ENCODE results near the gene RBKS.
"Not testable (repeated sequence)": the region's sequence is repeated elsewhere in the genome, so short reads cannot be mapped to it uniquely, and the experiment has no call there.

Gene RBKS

DNA sequence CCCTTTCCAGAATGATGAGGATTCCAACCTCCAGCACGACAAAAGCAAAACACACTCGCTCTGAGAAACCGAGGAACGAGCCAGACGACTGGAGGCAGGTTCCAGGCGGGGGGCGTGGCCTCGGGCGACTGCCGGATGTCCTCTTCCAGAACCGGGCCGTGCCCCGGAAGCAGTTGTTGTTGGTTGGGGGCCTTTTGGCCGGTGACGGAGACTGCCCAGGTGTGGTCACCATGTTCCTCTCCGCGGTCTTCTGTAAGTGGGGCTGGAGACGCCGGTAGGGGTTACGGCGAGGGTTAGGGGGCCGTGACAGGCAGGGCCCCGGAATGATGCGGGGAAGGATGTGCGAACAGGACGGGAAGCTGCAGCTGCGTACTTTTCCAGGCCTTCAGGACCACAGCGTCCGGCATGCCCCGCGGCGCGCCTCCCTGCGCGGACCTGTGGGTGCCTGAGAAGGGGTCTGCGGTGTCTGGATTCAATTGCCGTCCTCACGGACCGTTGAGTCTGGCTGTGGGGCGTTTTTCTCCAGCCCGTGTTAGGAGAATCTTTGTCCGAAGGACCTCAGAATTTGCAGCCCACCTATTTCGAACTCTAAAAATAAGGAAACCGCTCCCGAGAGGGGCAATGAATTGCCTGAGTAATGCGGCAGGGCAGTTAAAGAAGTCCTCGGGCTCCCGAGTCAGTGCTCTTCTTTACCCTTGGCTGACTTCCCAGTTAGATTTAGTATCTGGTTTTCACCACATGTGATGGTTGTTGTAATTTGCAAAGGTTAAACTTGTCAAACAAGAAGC, 118.4 kb downstream of the RBKS start, which contains the start of gene MRPL33:
Gene MRPL33, plus strand, starts transcription at position 172 of the 788 bp plus-strand sequence. Its CDS starts 59 bp downstream, at position 231.
- peak within 1 kb of the TSS; percentile 99 for H3K4me3 ChIP-seq (ENCODE audit: low read depth, low read length)
- TF ChIP-seq, protein P1, sequence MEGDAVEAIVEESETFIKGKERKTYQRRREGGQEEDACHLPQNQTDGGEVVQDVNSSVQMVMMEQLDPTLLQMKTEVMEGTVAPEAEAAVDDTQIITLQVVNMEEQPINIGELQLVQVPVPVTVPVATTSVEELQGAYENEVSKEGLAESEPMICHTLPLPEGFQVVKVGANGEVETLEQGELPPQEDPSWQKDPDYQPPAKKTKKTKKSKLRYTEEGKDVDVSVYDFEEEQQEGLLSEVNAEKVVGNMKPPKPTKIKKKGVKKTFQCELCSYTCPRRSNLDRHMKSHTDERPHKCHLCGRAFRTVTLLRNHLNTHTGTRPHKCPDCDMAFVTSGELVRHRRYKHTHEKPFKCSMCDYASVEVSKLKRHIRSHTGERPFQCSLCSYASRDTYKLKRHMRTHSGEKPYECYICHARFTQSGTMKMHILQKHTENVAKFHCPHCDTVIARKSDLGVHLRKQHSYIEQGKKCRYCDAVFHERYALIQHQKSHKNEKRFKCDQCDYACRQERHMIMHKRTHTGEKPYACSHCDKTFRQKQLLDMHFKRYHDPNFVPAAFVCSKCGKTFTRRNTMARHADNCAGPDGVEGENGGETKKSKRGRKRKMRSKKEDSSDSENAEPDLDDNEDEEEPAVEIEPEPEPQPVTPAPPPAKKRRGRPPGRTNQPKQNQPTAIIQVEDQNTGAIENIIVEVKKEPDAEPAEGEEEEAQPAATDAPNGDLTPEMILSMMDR (conservative IDR thresholded peaks at IDR 0.05; ENCODE audit: low read depth, low read length) = no peak

DNA sequence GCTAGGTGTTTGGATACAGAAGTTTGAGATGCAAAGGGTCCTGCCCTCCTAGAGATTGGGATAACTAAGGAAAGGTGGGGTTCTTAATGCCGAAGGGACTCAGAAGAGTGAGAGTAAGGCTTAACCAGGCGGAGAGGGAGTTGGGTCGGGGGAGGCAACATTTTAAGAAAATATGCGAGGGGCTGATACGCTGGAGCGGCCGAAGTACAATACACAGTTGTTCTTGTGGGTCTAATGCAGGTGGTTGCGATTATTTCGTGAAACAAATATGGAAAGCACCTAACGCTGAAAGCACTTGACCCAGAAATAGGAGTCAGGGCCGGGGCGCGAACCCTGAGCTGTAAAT, 119.0 kb downstream of the RBKS start:
- DNase-seq (ENCODE audit: low read depth) = no peak
- TF ChIP-seq, protein P1 (conservative IDR thresholded peaks at IDR 0.05; ENCODE audit: low read depth, low read length) = no peak
- H3K4me3 ChIP-seq (ENCODE audit: low read depth, low read length) = peak overlapping the region; percentile 99

More for the DNA sequence above, 118.4 kb downstream of the RBKS start, which contains the start of gene MRPL33:
- DNase-seq (ENCODE audit: low read depth) = peak; percentile 91

DNA sequence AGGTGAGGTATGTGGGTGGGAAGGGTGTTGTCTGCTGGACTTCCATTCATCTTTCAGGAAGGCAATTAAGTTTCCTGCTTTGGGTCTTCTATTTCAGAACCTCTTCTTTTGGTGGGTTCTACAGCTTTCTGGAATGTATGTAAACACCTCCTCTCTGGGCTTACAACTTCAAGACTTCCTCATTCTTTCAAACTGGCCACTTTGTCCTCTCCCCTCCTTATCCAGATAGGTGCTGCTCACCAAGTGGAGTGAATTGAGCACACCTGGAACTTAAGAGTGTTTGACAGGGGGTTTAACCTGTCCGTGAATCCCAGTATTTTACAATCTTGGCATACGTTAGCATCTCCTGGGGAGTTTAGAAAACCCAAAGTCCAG, 123.9 kb downstream of the RBKS start:
- DNase-seq (ENCODE audit: low read depth) = no peak
- TF ChIP-seq, protein P1 (conservative IDR thresholded peaks at IDR 0.05; ENCODE audit: low read depth, low read length) = no peak
- H3K4me3 ChIP-seq (ENCODE audit: low read depth, low read length) = no peak overlapping the region

DNA sequence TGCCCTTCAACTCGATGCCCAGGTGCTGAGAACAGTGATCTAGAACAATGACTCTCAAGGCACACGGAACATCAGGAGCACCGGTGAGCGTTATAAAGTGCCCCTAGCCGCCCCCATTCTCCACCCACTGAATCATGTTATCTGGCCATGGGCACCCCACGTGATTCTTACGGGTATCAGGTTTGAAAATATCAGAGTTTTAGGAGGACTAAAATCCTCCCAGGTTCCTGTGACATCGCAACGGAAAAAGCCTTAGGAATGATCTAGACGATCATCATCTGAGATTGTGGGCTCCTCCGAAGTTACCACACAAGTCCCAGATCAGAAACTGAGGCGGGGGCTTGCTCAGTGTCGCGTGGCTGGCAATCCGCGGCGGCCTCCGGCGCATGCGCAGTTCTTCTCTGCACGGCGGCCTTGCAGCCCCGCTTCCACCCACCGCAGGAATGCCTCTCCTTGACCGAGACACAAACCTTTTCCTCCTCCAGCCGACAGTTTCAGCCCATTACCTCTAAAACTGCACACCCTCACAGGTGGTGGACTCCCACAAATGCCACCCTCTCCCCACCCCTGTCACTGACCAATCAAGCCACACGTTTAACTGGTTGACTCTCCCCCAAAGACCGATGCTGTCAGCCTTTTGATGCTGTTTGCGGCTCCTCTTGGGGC, 124.4 kb downstream of the RBKS start:
- TF ChIP-seq, protein P1 (conservative IDR thresholded peaks at IDR 0.05; ENCODE audit: low read depth, low read length) = no peak
- DNase-seq (ENCODE audit: low read depth) = peak; percentile 66
- H3K4me3 ChIP-seq (ENCODE audit: low read depth, low read length) = peak overlapping the region; percentile 31

DNA sequence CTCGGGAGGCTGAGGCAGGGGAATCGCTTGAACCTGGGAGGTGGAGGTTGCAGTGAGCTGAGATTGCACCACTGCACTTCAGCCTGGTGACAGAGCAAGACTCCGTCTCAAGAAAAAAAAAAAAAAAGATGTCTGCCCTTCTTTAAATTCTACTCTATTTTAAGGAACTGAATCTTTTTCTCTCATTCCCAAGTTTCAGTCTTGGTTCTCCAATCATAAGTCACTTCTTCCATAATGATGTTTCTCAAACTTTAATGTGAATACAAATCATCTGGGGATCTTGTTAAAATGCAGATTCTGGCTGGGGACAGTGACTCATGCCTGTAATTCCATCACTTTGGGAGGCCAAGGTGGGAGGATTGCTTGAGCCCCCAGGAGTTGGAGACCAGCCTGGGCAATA, 125.7 kb downstream of the RBKS start:
- H3K4me3 ChIP-seq (ENCODE audit: low read depth, low read length); DNase-seq (ENCODE audit: low read depth): not testable (repeated sequence)

DNA sequence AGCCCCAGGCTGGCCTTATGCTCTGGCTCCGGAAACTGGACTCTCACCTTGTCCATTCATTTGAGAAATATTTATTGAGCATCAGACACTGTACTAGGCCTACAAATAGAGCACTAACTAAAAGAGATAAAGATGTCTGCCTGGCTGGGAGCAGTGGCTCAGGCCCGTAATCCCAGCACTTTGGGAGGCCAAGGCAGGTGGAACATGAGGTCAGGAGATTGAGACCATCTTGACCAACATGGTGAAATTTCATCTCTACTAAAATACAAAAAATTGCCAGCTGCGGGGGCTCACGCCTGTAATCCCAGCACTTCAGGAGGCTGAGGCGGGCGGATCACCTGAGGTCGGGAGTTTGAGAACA, 126.3 kb downstream of the RBKS start:
- DNase-seq (ENCODE audit: low read depth) = no peak
- H3K4me3 ChIP-seq (ENCODE audit: low read depth, low read length) = no peak overlapping the region
- TF ChIP-seq, protein P1 (conservative IDR thresholded peaks at IDR 0.05; ENCODE audit: low read depth, low read length) = no peak

DNA sequence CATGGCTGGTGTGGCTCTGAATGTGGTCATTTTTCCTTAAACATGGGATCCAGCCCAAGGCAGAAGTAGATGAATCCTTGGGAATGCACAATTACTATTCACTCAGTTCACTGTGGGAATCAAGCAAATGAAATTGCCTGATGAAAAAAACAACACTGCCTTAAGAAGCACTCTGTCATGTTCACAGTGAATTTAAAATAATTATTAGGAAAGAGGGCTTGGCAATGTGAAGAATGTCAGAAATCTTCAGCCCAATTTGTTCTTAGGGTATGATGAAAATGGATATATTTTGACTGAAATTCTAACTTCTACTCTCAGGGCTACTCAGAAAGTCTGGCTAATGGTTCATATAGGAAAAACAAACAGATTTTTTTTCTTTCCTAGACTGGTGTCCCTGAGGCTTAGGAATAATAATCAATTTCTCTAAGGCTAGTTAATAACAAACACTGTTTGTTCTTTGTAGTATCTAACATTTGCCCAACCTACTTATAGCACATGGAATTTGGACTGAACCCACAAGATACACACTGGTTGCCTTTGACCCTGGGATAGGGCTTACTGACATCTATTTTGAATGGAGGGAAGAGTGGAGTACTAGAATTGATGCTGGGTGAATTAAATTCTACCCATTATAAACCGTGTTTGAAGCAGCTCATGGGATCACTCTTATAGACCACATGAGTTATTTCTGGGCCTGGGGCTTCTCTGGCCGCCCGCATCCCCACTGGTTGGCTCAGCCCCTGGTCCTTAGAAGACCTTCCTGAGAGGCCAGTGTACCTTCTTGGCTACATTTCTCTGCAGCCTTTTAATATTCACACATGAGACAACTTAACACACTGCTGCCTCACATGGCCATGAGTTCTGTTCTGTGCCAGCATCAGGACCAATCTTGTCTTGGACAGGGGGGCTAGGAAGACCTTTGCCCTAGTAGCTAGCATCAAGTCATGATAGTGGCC, 127.0 kb downstream of the RBKS start:
- DNase-seq (ENCODE audit: low read depth) = peak; percentile 58
- no peak overlapping the region for H3K4me3 ChIP-seq (ENCODE audit: low read depth, low read length)
- TF ChIP-seq, protein P1 (conservative IDR thresholded peaks at IDR 0.05; ENCODE audit: low read depth, low read length) = no peak
